ENCODE data around the gene RHOV.

DNA sequence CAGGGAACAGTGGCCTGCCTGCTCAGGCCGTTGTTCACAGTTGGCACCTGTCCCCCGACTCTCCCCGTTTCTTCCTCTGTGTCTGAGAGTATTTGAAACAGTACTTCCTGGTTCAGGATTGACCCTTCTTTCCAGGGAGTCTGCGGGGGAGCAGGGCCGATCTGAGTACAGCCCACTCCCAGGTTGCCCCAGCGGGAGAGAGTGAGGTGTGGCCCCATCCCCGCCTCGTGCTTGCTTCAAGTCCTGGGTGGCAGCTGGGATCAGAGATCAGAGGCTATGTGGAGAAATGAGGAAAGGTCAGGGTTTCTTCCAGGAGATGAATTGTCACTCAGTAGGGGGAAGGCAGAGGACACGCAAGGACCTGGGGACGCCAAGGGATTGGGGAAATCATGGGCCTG, 48.6 kb upstream of the RHOV start:
- no peak for TF ChIP-seq CTCF (IDR thresholded peaks at IDR 0.05)
- TF ChIP-seq POLR2A (IDR thresholded peaks at IDR 0.05): no peak

All from tibial nerve (tissue), 3 donors.